GM12865 (cell line): Measurements from ENCODE around the gene TMCC1.

ENCODE experiments used
- DNase-seq: peaks from one replicate; pipeline ENCODE4 v3.0.0; 2010; ENCODE audit warnings: low read depth
- H3K4me3 ChIP-seq: 2 replicates; pipeline ENCODE4 v1.5.1; 2011; ENCODE audit warnings: mild to moderate bottlenecking, low read depth, low read length, control low read depth
- TF ChIP-seq, protein P1 (sequence below): IDR thresholded peaks from 2 replicates; pipeline ENCODE4 v1.5.1; 2011; ENCODE audit warnings: low read length, control low read depth, low read depth, inconsistent platforms; ENCODE audit not compliant: insufficient read depth; ENCODE audit errors: missing control alignments

TMCC1 gene

GRCh38 chr3:129610276-129610675, 283.2 kb downstream of the TMCC1 start:
- TF ChIP-seq, protein P1, sequence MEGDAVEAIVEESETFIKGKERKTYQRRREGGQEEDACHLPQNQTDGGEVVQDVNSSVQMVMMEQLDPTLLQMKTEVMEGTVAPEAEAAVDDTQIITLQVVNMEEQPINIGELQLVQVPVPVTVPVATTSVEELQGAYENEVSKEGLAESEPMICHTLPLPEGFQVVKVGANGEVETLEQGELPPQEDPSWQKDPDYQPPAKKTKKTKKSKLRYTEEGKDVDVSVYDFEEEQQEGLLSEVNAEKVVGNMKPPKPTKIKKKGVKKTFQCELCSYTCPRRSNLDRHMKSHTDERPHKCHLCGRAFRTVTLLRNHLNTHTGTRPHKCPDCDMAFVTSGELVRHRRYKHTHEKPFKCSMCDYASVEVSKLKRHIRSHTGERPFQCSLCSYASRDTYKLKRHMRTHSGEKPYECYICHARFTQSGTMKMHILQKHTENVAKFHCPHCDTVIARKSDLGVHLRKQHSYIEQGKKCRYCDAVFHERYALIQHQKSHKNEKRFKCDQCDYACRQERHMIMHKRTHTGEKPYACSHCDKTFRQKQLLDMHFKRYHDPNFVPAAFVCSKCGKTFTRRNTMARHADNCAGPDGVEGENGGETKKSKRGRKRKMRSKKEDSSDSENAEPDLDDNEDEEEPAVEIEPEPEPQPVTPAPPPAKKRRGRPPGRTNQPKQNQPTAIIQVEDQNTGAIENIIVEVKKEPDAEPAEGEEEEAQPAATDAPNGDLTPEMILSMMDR: no peak
- no peak overlapping the region for H3K4me3 ChIP-seq
- DNase-seq: no peak

GRCh38 chr3:129609591-129610182, 283.8 kb downstream of the TMCC1 start:
- DNase-seq: no peak
- no peak overlapping the region for H3K4me3 ChIP-seq
- TF ChIP-seq, protein P1: no peak

GRCh38 chr3:129608936-129609590, 284.4 kb downstream of the TMCC1 start:
- TF ChIP-seq, protein P1: no peak
- DNase-seq: no peak
- no peak overlapping the region for H3K4me3 ChIP-seq

GRCh38 chr3:129608087-129608935, 285.2 kb downstream of the TMCC1 start:
- TF ChIP-seq, protein P1: no peak
- no peak for DNase-seq
- H3K4me3 ChIP-seq: no peak overlapping the region

GRCh38 chr3:129607391-129608068, 286.0 kb downstream of the TMCC1 start:
- TF ChIP-seq, protein P1: no peak
- DNase-seq: no peak
- H3K4me3 ChIP-seq: no peak overlapping the region; the same call in none of the 2 replicates

DNA sequence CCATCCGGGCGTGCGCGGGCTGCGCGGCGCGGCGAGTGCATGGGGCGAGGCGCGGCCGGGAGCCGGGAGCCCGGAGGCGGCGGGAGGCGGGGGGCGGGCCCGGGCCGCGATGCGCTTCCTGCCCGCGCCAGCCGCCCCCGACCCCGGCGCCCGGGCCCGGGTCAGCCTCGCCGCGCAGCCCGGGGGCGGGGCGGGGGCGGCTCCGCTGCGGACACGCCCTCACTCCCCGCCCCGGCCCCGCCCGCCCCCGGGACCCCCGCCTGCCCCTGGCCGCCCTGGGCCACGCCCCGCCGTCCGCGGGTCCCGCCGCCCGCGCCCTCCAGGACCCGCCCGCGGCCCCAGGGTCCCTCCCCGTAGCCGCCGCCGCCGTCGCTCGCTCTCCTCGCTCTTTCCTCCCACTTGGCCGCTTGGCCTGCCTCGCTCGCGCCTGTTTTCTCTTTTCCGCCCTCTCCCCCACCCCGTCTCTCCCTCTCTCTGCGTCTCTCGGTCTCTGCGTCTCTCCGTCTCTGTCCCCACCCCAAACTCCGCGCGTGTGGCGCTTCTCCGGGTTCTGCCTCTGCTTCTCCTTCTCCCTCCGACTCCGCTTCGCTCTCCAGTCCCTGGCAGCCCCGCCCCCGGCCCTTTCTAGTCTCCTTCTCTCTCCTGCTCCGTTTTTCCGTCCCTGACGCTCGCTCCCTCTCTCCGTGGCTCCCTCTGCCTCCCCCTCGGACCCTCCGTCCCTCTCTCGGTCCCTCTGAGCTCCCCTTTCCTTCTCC, 286.7 kb downstream of the TMCC1 start, which contains the start of gene PLXND1:
Gene PLXND1, minus strand, starts transcription at position 41 of the 755 bp plus-strand sequence. Its CDS starts 37 bp downstream, at position 4.
- TF ChIP-seq, protein P1: no peak
- H3K4me3 ChIP-seq: peak within 1 kb of the TSS; percentile 50
- no peak for DNase-seq
